ENCODE measurements around the gene PLCB4. TPM values are rescaled to one million over a fixed set of nuclear protein-coding genes. Genes with fewer than 3 reads are reported as not detected.

The PLCB4 gene
- polyA plus RNA-seq, 1 experiment = 8.8 TPM

- Histone ChIP-seq H3K4me3 (ENCODE audit: low read depth, low read length) (no peak overlapping the region), H3K27me3 (ENCODE audit: control insufficient read depth, insufficient read depth, low read length) (no peaks in the 10 kb centered on the region), H3K36me3 (ENCODE audit: control insufficient read depth, insufficient read depth, low read length) (no peaks in the 10 kb centered on the region)
- ChIA-PET POLR2A (interaction anchor here (0.5 kb wide), 1 partner anchor 399 kb away, joined by 3 read pairs; no protein-coding TSS in a partner anchor), CTCF (interaction anchor here (0.8 to 1.6 kb wide), 5 partner anchors 8 to 387 kb away, joined by 3 to 4 read pairs (median 3); no protein-coding TSS in a partner anchor)
- no peak for TF ChIP-seq CTCF (IDR thresholded peaks at IDR 0.05; ENCODE audit: insufficient read depth, low read depth, low read length)
- DNase-seq (ENCODE audit: low read depth) = peak; percentile 44
Observed at GRCh38 chr20:9241232-9241692, 172.4 kb downstream of the PLCB4 start.

GRCh38 chr20:9241721-9242427 is 173.0 kb downstream of the PLCB4 start:
- ChIA-PET POLR2A (interaction anchor here (0.5 to 0.7 kb wide), 2 partner anchors 69 to 400 kb away, joined by 3 to 5 read pairs; no protein-coding TSS in a partner anchor), CTCF (interaction anchor here (0.8 to 1.6 kb wide), 5 partner anchors 9 to 388 kb away, joined by 3 to 4 read pairs (median 3); no protein-coding TSS in a partner anchor)
- Histone ChIP-seq H3K36me3 (ENCODE audit: control insufficient read depth, insufficient read depth, low read length) (no peaks in the 10 kb centered on the region), H3K27me3 (ENCODE audit: control insufficient read depth, insufficient read depth, low read length) (no peaks in the 10 kb centered on the region), H3K4me3 (ENCODE audit: low read depth, low read length) (no peak overlapping the region)
- no peak for TF ChIP-seq CTCF (IDR thresholded peaks at IDR 0.05; ENCODE audit: insufficient read depth, low read depth, low read length)
- no peak for DNase-seq (ENCODE audit: low read depth)

- Histone ChIP-seq H3K27me3 (ENCODE audit: control insufficient read depth, insufficient read depth, low read length) (no peaks in the 10 kb centered on the region), H3K4me3 (ENCODE audit: low read depth, low read length) (no peak overlapping the region), H3K36me3 (ENCODE audit: control insufficient read depth, insufficient read depth, low read length) (no peaks in the 10 kb centered on the region)
- ChIA-PET CTCF (no interaction called here), POLR2A (no interaction called here)
- TF ChIP-seq CTCF (IDR thresholded peaks at IDR 0.05; ENCODE audit: insufficient read depth, low read depth, low read length) = no peak
- DNase-seq (ENCODE audit: low read depth) = no peak
Observed at GRCh38 chr20:9243986-9244385, 175.1 kb downstream of the PLCB4 start.

- no peak overlapping the region for H3K4me3 ChIP-seq (ENCODE audit: low read depth, low read length)
- H3K36me3 ChIP-seq (ENCODE audit: control insufficient read depth, insufficient read depth, low read length) = no peaks in the 10 kb centered on the region
- ChIA-PET CTCF (interaction anchor here (0.6 kb wide), 1 partner anchor 23 kb away, joined by 3 read pairs; no protein-coding TSS in a partner anchor), POLR2A (no interaction called here)
- H3K27me3 ChIP-seq (ENCODE audit: control insufficient read depth, insufficient read depth, low read length) = no peaks in the 10 kb centered on the region
- TF ChIP-seq CTCF (IDR thresholded peaks at IDR 0.05; ENCODE audit: insufficient read depth, low read depth, low read length) = no peak
- no peak for DNase-seq (ENCODE audit: low read depth)
Observed at GRCh38 chr20:9244811-9245210, 175.9 kb downstream of the PLCB4 start.

- TF ChIP-seq CTCF (IDR thresholded peaks at IDR 0.05; ENCODE audit: insufficient read depth, low read depth, low read length) = no peak
- no peak for DNase-seq (ENCODE audit: low read depth)
- no peaks in the 10 kb centered on the region for H3K27me3 ChIP-seq (ENCODE audit: control insufficient read depth, insufficient read depth, low read length)
- H3K4me3 ChIP-seq (ENCODE audit: low read depth, low read length) = no peak overlapping the region
- H3K36me3 ChIP-seq (ENCODE audit: control insufficient read depth, insufficient read depth, low read length) = no peaks in the 10 kb centered on the region
- ChIA-PET CTCF (no interaction called here), POLR2A (no interaction called here)
Observed at GRCh38 chr20:9246731-9247130, 177.8 kb downstream of the PLCB4 start.

Measured in BJ (cell line).